Stomach (tissue), 9 donors: ENCODE data around the gene BRMS1. TPM values are rescaled to one million over a fixed set of nuclear protein-coding genes. Genes with fewer than 3 reads are reported as not detected.

Source experiments
- DNase-seq, 2 donors: peaks; one replicate each; pipeline versions ENCODE4 v3.0.0 to v3.0.0-alpha.2; 2013 to 2019
- H3K27ac ChIP-seq, 5 donors: fragments of 200-600 bp in 4 of 5; sonication (generic) in 4 of 5; one replicate each; pipeline ENCODE4 v1.5.1; 2013 to 2019; ENCODE audit warnings: mild to moderate bottlenecking in 1 of 5, moderate library complexity in 1 of 5
- H3K27me3 ChIP-seq, 3 donors: fragments of 200-600 bp; sonication (generic); one replicate each; pipeline ENCODE4 v1.5.1; 2017 to 2019; ENCODE audit warnings: mixed run types in 1 of 3
- H3K36me3 ChIP-seq, 4 donors: fragments of 200-600 bp; sonication (generic); 1 replicate in 3 of 4; 2 replicates in 1 of 4; pipeline ENCODE4 v1.5.1; 2016 to 2019
- H3K4me1 ChIP-seq, 4 donors: fragments of 200-600 bp; sonication (generic); one replicate each; pipeline ENCODE4 v1.5.1; 2016 to 2019
- H3K4me3 ChIP-seq, 4 donors: fragments of 200-600 bp; sonication (generic) in 3 of 4; one replicate each; pipeline ENCODE4 v1.5.1; 2016 to 2019; ENCODE audit warnings: mild to moderate bottlenecking in 1 of 4
- H3K9me3 ChIP-seq, 4 donors: fragments of 200-600 bp; sonication (generic); one replicate each; pipeline ENCODE4 v1.5.1; 2016 to 2019
- CTCF ChIP-seq, 7 experiments: fragments of 450-650 bp in 4 of 7; fragments of 200-600 bp in 3 of 7; sonication (generic) in 3 of 7; IDR thresholded peaks; one replicate each; pipeline ENCODE4 v1.5.1; 2016 to 2019; ENCODE audit warnings: antibody characterized with exemption in 7 of 7, control low read depth in 2 of 7, mild to moderate bottlenecking in 1 of 7
- EP300 ChIP-seq: sonication (generic); formaldehyde crosslinking; IDR thresholded peaks from one replicate; pipeline ENCODE4 v1.6.1; 2017; ENCODE audit warnings: antibody characterized with exemption
- POLR2A ChIP-seq, 4 donors: fragments of 450-650 bp; IDR thresholded peaks; one replicate each; pipeline ENCODE4 v1.6.1; 2016; ENCODE audit warnings: antibody characterized with exemption in 4 of 4, control low read depth in 2 of 4, mild to moderate bottlenecking in 1 of 4, moderate library complexity in 1 of 4
- POLR2AphosphoS5 ChIP-seq, 3 donors: sonication (generic); formaldehyde crosslinking; IDR thresholded peaks; one replicate each; pipeline ENCODE4 v1.6.1; 2016; ENCODE audit warnings: antibody characterized with exemption in 3 of 3
- WGBS, 5 donors: extraction: QIAGEN DNeasy Blood & Tissue Kit in 3 of 5; methylation state at CpG; one replicate each; pipeline versions ENCODE4 v1.1.5 to v1.1.7; 2013 to 2018; 5-methylcytosine and 5-hydroxymethylcytosine counted together
- intact Hi-C: fragments of 100-400 bp; cut with DNase I; formaldehyde crosslinking; loops from one replicate; pipeline ENCODE4 v1.15.1; 2023; ENCODE audit warnings: low total_unique reads
- polyA plus RNA-seq, 3 donors: library from polyadenylated mRNA; stranded (reverse); fragments of 200-250 nt; gene quantifications; one replicate each; pipeline ENCODE4 v1.2.3, GENCODE V29; 2013
- total RNA-seq, 5 donors: library from RNA; depleted of rRNA; stranded (reverse); fragments of >200 nt; gene quantifications; one replicate each; pipeline versions ENCODE4 v1.1.0 to v1.2.3, GENCODE V29; 2014 to 2016
- donor health status: healthy with polysubstance abuse.
- donor health status: Bipolar disorder and iron deficiency.
- donor health status: healthy.

The BRMS1 gene
- total and polyA plus RNA-seq, 8 donors: 14.6 to 105 (median 62.1) TPM

GRCh38 chr11:66315921-66316811 is 28.7 kb downstream of the BRMS1 start:
- Histone ChIP-seq H3K9me3 (no peaks in the 10 kb centered on the region), H3K36me3 (no peaks in the 10 kb centered on the region), H3K27me3 (peaks cover 0 to 12% (median 0%) of the 10 kb centered on the region in 3 donors), H3K4me3 (peak overlapping the region; percentile 46 to 56 (median 52)), H3K4me1 (peaks cover 48 to 69% (median 65%) of the 10 kb centered on the region in 4 donors), H3K27ac (peak overlapping the region; percentile 53 to 94 (median 84))
- peak in 1 of 2 donors; percentile 47 for DNase-seq
- intact Hi-C loops: loop anchor here (10.0 kb wide), 1 partner anchor 69 kb away; no protein-coding TSS in a partner anchor
- WGBS, 5 donors: 61 to 76% (median 66%) methylated on average over 30 to 52 of the region's 52 CpGs
- TF ChIP-seq CTCF (IDR thresholded peaks at IDR 0.05) (no peak), POLR2AphosphoS5 (IDR thresholded peaks at IDR 0.05) (no peak), EP300 (no peak), POLR2A (IDR thresholded peaks at IDR 0.05) (no peak)

- Histone ChIP-seq H3K4me3 (peak overlapping the region; percentile 46 to 56 (median 52)), H3K9me3 (no peaks in the 10 kb centered on the region), H3K36me3 (no peaks in the 10 kb centered on the region), H3K27ac (peak overlapping the region in 4 of 5 donors; percentile 84 to 94 (median 86)), H3K27me3 (peaks cover 0 to 12% (median 0%) of the 10 kb centered on the region in 3 donors), H3K4me1 (peaks cover 48 to 69% (median 65%) of the 10 kb centered on the region in 4 donors)
- 76 to 84% (median 79%) methylated on average over 9 to 14 of the region's 14 CpGs for WGBS, 5 donors
- TF ChIP-seq CTCF (IDR thresholded peaks at IDR 0.05) (no peak), POLR2A (IDR thresholded peaks at IDR 0.05) (no peak), POLR2AphosphoS5 (IDR thresholded peaks at IDR 0.05) (no peak), EP300 (no peak)
- DNase-seq: no peak
- intact Hi-C loops: loop anchor here (10.0 kb wide), 1 partner anchor 69 kb away; no protein-coding TSS in a partner anchor
Measured at GRCh38 chr11:66315498-66315885, 29.4 kb downstream of the BRMS1 start.

GRCh38 chr11:66314561-66315497 is 30.1 kb downstream of the BRMS1 start:
- intact Hi-C loops: loop anchor here (10.0 kb wide), 1 partner anchor 70 kb away; no protein-coding TSS in a partner anchor
- TF ChIP-seq POLR2AphosphoS5 (IDR thresholded peaks at IDR 0.05) (no peak), CTCF (IDR thresholded peaks at IDR 0.05) (no peak), POLR2A (IDR thresholded peaks at IDR 0.05) (no peak), EP300 (no peak)
- Histone ChIP-seq H3K27ac (peak overlapping the region; percentile 26 to 94 (median 88)), H3K4me3 (peak overlapping the region; percentile 26 to 56 (median 50)), H3K27me3 (peaks cover 0 to 12% (median 0%) of the 10 kb centered on the region in 3 donors), H3K9me3 (no peaks in the 10 kb centered on the region), H3K4me1 (peaks cover 48 to 69% (median 65%) of the 10 kb centered on the region in 4 donors), H3K36me3 (no peaks in the 10 kb centered on the region)
- no peak for DNase-seq
- WGBS, 5 donors: 71 to 85% (median 82%) methylated on average over 6 to 17 of the region's 17 CpGs

GRCh38 chr11:66314186-66314501 is 30.8 kb downstream of the BRMS1 start:
- Histone ChIP-seq H3K27me3 (peaks cover 0 to 12% (median 0%) of the 10 kb centered on the region in 3 donors), H3K4me1 (peaks cover 48 to 69% (median 65%) of the 10 kb centered on the region in 4 donors), H3K27ac (peak overlapping the region; percentile 80 to 94 (median 88)), H3K9me3 (no peaks in the 10 kb centered on the region), H3K4me3 (peak overlapping the region in 3 of 4 donors; percentile 26 to 55 (median 46)), H3K36me3 (no peaks in the 10 kb centered on the region)
- intact Hi-C loops: loop anchor here (10.0 kb wide), 1 partner anchor 71 kb away; no protein-coding TSS in a partner anchor
- no peak for DNase-seq
- TF ChIP-seq CTCF (IDR thresholded peaks at IDR 0.05) (no peak), POLR2A (IDR thresholded peaks at IDR 0.05) (no peak), POLR2AphosphoS5 (IDR thresholded peaks at IDR 0.05) (no peak), EP300 (no peak)
- WGBS, 5 donors: 39 to 92% (median 73%) methylated on average over 1 of the region's 1 CpG
